T-helper 9 cell (primary cell): ENCODE data around the gene CDH23.

ENCODE experiments used
- DNase-seq: peaks from one replicate; pipeline ENCODE4 v3.0.0-alpha.2; 2020

Gene CDH23

DNA sequence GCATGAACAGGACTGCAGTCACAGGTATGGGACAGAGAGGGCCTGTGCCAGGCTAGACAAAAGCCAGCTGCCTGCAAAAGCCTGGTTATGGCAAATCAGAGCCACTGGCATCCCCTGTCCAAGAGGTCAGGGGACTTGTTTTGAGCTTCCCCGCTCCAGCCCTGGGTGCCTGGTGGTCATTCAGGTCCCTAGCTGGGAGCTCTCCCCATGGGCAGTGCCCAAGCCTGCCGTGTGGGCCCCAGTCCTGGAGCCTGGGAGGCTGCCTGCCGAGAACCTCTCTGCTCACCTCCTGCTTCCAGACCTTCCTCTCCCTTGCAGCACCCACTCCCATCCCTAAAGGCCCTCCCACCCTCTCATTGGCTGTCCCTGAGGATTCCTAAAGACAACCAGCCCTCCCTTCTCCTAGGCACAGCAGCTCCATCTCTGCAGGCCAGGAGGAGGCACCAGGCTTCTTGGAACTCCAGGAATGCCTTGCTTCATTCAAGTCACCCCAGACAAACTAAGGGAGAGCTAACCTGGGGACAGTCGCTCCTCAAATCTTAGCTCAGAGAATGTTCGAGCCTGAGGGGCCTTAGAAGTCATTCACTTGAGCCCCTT, 172.3 kb downstream of the CDH23 start:
- no peak for DNase-seq

DNA sequence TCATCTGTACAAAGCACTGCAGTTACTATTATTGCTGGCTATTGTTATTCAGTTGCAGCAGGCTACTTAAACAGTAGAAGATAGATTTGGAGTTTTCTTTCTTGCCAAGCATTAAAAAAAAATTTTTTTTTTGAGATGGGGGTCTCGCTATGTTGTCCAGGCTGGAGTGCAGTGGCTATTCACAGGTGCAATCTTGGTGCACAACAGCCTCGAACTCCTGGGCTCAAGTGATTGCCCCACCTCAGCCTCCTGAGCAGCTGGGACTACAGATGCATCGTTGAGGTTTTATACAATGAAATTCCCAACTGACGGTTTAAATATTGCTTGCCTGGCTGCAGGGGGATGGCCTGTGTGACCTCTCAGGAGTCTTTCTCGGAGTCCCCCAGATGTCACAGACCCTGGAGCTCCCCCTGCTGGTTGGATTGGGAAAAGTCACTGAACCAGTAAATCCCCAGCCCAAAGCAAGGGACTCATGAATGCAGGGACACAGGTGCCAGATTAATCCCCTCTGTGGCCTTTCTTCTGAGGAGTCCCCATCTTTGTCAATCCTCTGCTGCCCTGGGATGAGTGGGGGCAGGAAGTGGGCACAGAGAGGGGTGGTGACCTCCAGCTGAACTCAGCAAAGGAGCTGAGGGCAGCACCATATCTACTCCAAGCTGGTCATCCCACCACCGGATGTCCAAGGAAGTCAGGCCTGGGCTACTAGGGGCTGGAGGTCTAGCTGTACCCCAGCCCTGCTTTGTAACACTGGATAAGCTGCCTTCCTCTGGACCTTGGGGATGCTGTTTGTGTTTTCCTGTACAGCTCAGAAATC, 173.3 kb downstream of the CDH23 start:
- DNase-seq, result peak; percentile 80

DNA sequence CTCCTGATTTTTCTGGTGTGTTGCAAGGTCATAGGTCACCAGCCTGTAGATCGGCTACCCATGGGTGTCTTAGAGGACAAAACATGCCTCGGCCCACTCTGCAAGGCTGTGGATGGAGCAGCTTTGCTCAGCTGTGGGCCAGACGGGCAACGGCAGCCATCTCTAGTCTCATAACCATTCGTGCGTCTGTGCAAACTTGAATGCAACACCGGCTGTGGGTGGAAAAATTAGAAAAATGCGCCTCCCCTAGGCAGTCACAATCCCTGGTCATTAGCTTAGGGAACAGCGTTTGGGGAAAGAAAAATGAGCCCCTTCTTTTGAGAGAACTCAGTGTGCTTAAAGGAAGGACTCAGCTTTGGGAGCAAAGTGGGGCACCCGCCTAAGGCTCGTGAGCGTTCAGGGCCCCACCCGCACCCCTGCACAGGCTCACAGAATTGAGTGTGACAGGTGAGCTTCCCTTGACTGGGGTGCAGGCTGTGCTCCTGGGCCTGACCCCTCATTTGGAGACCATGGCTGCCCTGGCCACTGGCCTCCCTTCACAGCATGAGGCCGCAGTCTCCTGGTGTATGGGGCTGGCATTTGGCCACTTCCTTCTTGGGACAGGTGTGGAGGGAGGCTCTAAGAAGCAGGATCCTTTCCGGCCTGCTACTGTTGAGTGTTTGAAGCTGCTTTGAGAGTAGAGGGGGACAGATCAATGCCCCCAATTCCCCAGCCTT, 174.9 kb downstream of the CDH23 start:
- no peak for DNase-seq

GRCh38 chr10:71572962-71573361, 176.2 kb downstream of the CDH23 start:
- DNase-seq, result no peak

DNA sequence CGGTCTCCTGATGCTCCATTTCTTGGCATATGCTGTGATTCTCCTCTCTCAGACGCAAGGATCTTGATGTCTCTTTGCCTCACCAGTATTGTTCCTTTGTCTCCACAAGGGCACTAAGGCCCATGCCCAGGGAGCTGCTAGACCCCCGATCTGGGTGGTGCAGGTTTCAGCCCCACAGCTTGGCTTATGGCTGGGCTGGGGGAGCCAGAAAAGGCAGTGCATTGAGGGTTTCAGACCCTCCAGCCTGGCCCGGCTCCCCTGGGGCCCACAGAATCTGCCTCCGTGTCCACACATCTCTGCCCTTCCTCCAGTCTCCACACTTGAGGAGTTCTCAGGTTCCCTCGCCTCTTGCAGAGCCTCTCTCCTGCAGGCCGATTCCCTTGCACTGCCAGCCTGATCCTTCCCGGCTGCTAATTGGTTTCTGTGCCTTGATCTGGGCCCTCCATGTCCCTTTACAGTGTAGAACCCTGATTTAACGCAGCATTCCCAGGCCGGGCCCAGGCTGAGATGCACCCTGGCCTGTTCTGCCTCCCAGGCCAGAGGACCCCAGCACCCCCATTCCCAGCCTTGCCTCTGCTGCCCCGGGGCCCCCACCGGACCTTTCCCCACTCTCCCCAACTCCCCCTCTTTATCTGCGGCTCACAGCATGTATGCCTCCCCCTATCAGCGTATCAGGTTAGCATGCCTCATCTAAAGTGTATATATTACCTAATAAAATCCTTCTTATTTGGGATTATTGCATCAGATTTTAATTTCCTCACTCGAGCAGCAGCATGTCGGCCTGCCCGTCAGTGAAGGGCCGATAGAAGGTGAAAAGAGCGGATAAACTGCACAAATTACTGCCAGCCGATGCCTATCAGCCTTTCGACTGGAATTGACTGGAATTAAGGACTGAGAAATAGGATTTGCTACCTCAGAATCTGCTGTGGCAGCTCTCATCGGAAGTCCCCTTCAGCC, 177.1 kb downstream of the CDH23 start:
- DNase-seq, result no peak

DNA sequence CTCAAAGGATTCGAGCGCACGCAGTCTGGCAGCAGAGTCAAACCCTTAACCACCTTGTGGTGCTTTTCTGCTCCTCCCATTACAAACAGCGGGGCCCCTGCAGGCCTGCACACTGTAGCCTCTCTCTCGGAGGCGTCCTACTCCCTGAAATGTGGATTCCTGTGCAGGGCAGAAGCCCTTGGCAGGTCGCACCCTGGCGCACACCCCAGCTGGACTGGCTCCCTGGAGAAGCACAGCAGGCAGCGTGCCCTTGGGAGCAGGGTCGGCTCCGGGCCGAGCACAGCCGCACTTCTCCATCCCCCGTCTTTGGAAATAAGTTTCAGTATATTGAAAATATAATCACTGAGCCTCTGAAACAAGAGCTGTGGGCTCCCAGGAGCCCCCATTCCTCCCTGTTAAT, 178.7 kb downstream of the CDH23 start:
- DNase-seq, result no peak

DNA sequence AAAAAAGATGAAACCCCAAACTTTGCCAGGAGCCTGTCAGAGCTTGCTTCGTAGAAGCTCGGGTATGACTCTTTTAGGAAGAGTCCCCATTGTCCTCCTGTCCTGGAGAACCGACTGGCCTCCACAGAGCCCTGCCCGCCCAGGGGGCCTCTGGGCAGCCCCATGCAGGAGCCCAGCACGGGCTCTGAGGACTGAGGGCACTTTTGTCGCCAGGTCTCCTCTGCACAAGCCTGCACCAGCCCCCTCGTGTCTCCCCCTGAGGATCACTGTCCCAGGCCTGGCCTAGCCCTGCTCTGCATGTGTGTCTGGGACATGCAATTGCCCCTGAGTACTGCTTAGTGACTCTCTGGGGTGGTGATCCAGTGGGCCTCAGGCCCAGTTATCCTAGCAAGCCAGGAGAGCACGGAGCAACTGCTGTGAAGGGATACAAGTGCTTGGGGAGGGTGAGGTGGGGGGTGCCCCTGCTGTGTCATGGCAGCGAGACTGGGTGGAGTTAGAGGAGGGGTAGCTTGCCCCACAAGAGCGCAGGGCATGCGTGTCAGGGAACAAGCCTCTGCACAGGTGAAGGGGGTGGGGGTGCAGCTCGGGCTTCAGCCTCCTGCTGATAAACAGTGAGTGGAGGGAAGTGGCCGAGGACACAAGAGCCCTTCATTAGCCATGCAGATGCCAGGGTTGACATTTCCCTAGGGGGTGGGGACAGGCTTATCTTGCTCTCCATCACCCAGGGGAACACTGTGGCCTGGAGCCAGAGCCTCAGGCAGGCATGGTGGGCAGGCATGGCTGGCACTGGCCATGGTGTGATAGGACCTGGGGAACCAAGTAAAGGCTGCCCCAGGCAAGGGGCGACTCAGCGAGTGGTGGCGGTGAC, 179.4 kb downstream of the CDH23 start:
- DNase-seq, result no peak

GRCh38 chr10:71576842-71577241, 180.1 kb downstream of the CDH23 start:
- DNase-seq, result no peak

- DNase-seq, result no peak
Measured at GRCh38 chr10:71577345-71577744, 180.6 kb downstream of the CDH23 start.

DNA sequence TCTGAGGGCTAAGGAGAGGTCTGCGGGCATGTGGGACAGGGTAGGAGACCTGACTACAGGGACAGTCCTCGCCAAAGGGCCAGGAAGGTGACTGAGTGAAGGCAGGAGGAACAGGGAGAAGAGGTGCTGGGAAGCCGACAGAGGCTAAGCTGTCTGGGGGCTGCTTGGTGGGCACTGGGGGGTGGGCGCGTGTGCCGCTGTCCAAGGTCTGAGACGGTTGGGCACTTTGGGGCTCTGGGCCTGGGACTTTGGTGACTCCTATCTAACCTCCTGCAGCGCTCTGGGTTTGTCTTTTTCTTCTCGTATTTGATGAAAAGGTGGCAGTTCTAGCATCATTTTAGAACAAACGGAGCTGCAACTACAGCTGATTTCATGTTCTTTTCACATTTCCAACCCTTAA, 181.3 kb downstream of the CDH23 start:
- no peak for DNase-seq

GRCh38 chr10:71579668-71580067, 182.9 kb downstream of the CDH23 start:
- DNase-seq, result no peak

DNA sequence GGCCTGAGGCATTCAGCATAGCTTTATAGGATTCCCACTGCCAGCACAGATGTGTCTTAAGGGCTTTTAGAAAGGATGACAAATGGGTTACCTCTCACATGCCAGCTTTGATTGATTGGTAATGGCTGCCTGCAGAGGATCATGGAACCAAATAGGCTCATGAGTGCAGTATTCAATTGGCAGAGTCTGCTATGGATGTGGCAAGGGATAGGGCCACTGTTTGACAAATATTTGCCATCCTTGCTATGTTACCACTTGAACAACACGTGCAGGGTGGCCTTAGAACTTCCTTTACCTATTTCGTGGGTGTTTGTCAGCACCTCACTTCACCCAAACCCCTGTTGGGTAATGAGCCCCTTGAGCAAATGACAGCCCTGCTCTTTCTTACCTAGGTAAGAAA, 183.7 kb downstream of the CDH23 start:
- DNase-seq, result no peak

DNA sequence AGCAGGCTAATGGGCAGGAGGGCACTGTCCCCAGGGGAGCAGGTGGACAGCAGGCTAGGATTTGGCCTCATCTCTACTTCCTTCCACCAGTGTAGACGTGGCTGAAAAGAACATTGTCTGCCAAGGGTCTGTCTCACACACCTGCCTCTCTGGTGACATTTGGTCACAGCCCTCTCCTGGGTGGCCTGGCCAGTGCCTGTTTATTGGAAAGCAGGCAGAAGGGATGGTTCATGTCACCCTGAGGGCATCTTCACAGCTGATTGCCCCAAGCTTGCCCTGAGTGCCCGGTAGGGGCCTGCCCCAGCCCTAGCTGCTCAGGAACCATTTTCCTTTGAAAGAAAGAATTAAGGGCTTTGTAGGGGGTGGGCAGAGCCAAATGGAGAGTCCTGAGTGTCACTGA, 184.2 kb downstream of the CDH23 start:
- no peak for DNase-seq

DNA sequence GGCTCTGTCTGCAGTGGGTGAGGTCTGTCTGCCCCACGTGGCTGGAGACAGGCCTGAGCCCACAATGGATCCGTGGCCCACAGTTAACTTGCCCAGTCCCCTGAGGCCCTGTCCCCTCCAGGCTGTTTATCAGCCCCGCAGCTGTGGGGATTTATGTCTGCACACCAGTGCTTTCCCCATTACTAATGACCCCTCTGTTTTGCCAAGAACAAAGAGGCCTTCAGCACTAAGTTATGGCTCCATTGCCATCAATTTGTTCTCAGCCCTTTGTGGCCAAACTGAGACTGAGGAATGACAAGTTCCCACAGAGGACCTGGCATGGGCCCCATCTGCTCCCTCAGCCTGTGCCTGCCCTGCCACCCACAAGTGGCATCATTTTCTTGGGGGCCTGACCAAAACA, 184.7 kb downstream of the CDH23 start:
- no peak for DNase-seq

GRCh38 chr10:71582019-71582418, 185.3 kb downstream of the CDH23 start:
- no peak for DNase-seq

- DNase-seq, result no peak
Measured at GRCh38 chr10:71582506-71583475, 186.1 kb downstream of the CDH23 start.

DNA sequence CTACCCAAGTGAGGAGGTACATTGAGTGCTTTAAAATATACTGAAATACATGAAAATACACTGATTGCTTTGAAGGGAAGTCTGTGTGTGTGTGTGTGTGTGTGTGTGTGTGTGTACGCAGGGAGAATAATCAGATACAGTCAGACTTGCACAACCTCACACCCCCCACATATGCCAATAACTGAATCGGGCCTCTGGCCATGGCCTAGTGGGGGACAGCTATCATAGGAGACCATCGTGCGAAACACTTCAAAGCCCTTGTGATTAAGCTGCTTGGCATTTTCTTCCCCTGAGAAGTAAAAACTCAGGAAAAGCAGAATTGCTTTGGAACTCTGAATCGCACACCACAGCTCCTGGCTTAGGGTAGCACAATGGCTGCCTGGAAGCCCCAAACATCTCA, 187.7 kb downstream of the CDH23 start:
- DNase-seq, result no peak

- DNase-seq, result no peak
Measured at GRCh38 chr10:71584902-71585563, 188.3 kb downstream of the CDH23 start.

GRCh38 chr10:71585564-71586290, 189.0 kb downstream of the CDH23 start:
- no peak for DNase-seq
